Chondrocyte (in vitro differentiated cells): ENCODE results near the gene CDX1. TPM values are rescaled to one million over a fixed set of nuclear protein-coding genes. Genes with fewer than 3 reads are reported as not detected.

ENCODE experiments used
- DNase-seq: peaks from one replicate; pipeline ENCODE4 v3.0.0; 2021; ENCODE audit warnings: mixed read lengths, low spot score
- H3K27ac Mint-ChIP-seq: one replicate; pipeline ENCODE4 v1.8.0; 2021; ENCODE audit warnings: mild to moderate bottlenecking, moderate library complexity, mixed read lengths; ENCODE audit not compliant: unreplicated experiment
- H3K27me3 Mint-ChIP-seq: 2 replicates; pipeline ENCODE4 v1.8.0; 2021; ENCODE audit warnings: low read depth, mixed read lengths
- H3K36me3 Mint-ChIP-seq: 2 replicates; pipeline ENCODE4 v1.8.0; 2021; ENCODE audit warnings: low read depth, mixed read lengths
- H3K4me1 Mint-ChIP-seq: 2 replicates; pipeline ENCODE4 v1.8.0; 2021; ENCODE audit warnings: low read depth, mild to moderate bottlenecking, mixed read lengths
- H3K4me3 Mint-ChIP-seq: one replicate; pipeline ENCODE4 v1.8.0; 2021; ENCODE audit warnings: mild to moderate bottlenecking, moderate library complexity, mixed read lengths; ENCODE audit not compliant: unreplicated experiment
- H3K9me3 Mint-ChIP-seq: 2 replicates; pipeline ENCODE4 v1.8.0; 2021; ENCODE audit warnings: low read depth, mixed read lengths
- CTCF ChIP-seq: fragments of 200-600 bp; sonication (generic); IDR thresholded peaks from 2 replicates; pipeline ENCODE4 v1.5.0; 2021; ENCODE audit warnings: antibody characterized with exemption, mild to moderate bottlenecking, moderate library complexity
- total RNA-seq: library from RNA; stranded (reverse); gene quantifications from 3 replicates; pipeline ENCODE4 v1.2.1, GENCODE V29; 2021

Gene CDX1
- total RNA-seq, 1 donor from 2014 or later: 0.57 TPM

DNA sequence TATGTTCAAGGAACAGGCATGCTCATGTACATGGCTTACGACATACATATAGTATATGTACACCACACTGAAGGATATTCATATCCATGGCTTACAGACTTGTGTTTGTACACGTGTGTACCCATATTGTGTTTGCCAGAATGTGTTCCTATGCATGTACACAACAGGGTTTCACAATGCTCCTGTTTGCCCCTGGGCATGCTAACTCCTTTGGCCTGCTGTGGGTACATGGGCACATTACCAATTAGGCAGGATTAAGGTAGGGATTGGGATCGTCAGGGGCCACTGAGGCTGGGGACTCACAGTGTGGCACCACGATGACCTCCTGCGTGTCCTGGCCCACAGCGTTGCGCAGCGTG lies 37.1 kb upstream of the CDX1 start:
- DNase-seq: no peak
- peaks cover 68% of the 10 kb centered on the region for H3K36me3 Mint-ChIP-seq
- H3K9me3 Mint-ChIP-seq: no peaks in the 10 kb centered on the region
- no peak overlapping the region for H3K4me3 Mint-ChIP-seq
- no peak for TF ChIP-seq CTCF
- H3K27me3 Mint-ChIP-seq: no peaks in the 10 kb centered on the region
- peaks cover 57% of the 10 kb centered on the region for H3K4me1 Mint-ChIP-seq
- no peak overlapping the region for H3K27ac Mint-ChIP-seq

DNA sequence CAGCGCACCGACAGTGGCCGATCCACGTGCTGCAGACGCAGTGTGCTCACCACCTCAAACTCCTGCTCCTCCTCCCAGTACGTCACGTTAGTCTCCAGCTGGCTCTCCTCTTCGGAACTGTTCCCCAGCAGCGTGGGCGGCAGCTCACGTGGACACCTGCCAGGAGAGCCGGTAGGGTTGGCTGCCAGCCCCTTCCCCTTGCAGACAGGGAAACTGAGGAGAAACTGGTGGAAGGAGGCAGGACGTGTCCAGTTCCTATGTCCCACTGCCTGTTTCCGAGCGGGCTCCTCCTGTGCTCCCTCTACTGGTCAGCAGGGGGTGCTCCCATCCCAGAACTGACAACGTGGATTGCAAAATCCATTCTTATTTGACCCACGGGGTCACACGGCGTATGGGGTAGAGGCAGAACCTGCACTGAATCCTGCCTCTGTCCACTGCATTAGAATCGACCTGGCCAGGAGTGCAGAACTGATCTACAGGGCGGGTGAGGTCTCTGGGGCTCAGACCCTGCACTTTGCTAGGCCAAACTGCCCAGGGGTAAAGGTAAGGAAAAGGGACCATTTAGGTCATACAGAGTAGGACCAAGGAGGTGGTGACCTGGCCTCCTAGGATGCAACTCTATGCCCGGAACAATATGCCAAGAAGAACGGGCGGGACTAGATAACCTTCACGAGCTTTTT lies 36.6 kb upstream of the CDX1 start:
- Mint-ChIP-seq H3K4me1 (peaks cover 62% of the 10 kb centered on the region), H3K9me3 (no peaks in the 10 kb centered on the region), H3K4me3 (no peak overlapping the region), H3K27me3 (no peaks in the 10 kb centered on the region), H3K27ac (peak overlapping the region; percentile 60), H3K36me3 (peaks cover 71% of the 10 kb centered on the region)
- DNase-seq: no peak
- peak; percentile 92 for TF ChIP-seq CTCF

- H3K36me3 Mint-ChIP-seq: peaks cover 73% of the 10 kb centered on the region
- no peaks in the 10 kb centered on the region for H3K9me3 Mint-ChIP-seq
- H3K27ac Mint-ChIP-seq: no peak overlapping the region
- no peaks in the 10 kb centered on the region for H3K27me3 Mint-ChIP-seq
- no peak overlapping the region for H3K4me3 Mint-ChIP-seq
- peaks cover 67% of the 10 kb centered on the region for H3K4me1 Mint-ChIP-seq
- no peak for TF ChIP-seq CTCF
- DNase-seq: no peak
These were observed 36.1 kb upstream of the CDX1 start for GRCh38 chr5:150130493-150130922.

- no peak overlapping the region for H3K4me3 Mint-ChIP-seq
- peak overlapping the region; percentile 34 for H3K27ac Mint-ChIP-seq
- no peaks in the 10 kb centered on the region for H3K27me3 Mint-ChIP-seq
- H3K36me3 Mint-ChIP-seq: peaks cover 66% of the 10 kb centered on the region
- no peaks in the 10 kb centered on the region for H3K9me3 Mint-ChIP-seq
- DNase-seq: no peak
- no peak for TF ChIP-seq CTCF
- H3K4me1 Mint-ChIP-seq: peaks cover 77% of the 10 kb centered on the region
These were observed 35.1 kb upstream of the CDX1 start for GRCh38 chr5:150131461-150131860.

DNA sequence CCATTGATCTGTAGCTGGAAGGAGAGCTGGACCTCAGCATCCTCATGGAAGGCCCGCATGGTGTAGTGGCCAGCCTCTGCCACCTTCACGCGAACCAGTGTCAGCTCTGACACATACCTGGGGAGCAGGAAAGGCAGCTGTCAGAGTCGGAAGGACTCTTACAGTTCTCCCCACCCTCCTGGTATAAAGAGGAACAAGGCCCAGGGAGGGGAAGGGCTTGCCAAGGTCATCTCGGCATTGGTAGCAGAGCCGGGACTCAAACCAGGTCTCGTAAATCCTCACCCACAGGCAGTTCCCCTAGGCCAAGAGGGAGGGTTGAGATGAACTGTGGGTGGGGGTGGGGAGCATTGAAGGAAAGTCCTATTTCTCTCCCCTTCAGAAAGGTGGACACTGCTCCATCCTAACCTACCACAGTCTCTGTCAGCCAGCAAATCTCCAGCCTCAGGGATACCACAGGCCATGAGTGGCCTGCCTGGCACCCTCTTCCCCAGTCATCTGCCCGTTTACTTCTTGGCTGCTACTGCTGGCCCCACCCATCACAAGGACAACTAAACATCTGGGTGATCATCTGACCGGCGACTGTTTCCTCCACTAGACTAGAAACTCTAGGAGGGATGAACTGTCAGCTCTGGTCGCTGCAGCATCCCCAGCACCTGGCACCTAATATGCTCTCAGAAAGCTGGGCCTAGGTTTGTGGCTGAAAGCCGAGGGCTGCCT lies 34.4 kb upstream of the CDX1 start:
- no peak for DNase-seq
- Mint-ChIP-seq H3K9me3 (no peaks in the 10 kb centered on the region), H3K27me3 (no peaks in the 10 kb centered on the region), H3K36me3 (peaks cover 62% of the 10 kb centered on the region), H3K27ac (peak overlapping the region; percentile 52), H3K4me1 (peaks cover 84% of the 10 kb centered on the region), H3K4me3 (no peak overlapping the region)
- TF ChIP-seq CTCF: no peak
